ENCODE data around the gene CBX6. TPM values are rescaled to one million over a fixed set of nuclear protein-coding genes. Genes with fewer than 3 reads are reported as not detected.

Gene CBX6
- total RNA-seq, 1 experiment from 2014 or later: 90.0 TPM

GRCh38 chr22:38867124-38867455, 4.9 kb downstream of the CBX6 start:
- ChIA-PET RAD21 (ENCODE audit: low non-redundant PET in 1 of 2, low total read pairs in 2 of 2, uncharacterized antibody in 2 of 2, unreplicated experiment in 2 of 2) (no interaction called here), POLR2A (no interaction called here), CTCF (no interaction called here)
- Histone ChIP-seq H4K20me1 (ENCODE audit: insufficient read depth) (no peaks in the 10 kb centered on the region), H3K9me3 (ENCODE audit: control insufficient read depth in 1 of 2, insufficient read depth in 1 of 2, low read depth in 1 of 2, low read length in 2 of 2) (no peaks in the 10 kb centered on the region), H3K27ac (ENCODE audit: low read depth, low read length) (no peak overlapping the region), H3K4me2 (ENCODE audit: low read length) (no peak overlapping the region), H3K9ac (ENCODE audit: low read length) (no peak overlapping the region), H3K36me3 (ENCODE audit: control insufficient read depth in 1 of 2, insufficient read depth in 2 of 2, low read length in 2 of 2) (peaks cover 20 to 36% of the 10 kb centered on the region in 2 experiments), H3K4me1 (ENCODE audit: control insufficient read depth in 1 of 2, insufficient read depth in 2 of 2, low read length in 2 of 2) (peaks cover 6 to 25% of the 10 kb centered on the region in 2 experiments; a peak in 3 of 4 replicates), H3K4me3 (replicated peaks in 1 of 2; ENCODE audit: low read depth in 1 of 2, low read length in 2 of 2) (no peak overlapping the region), H2AFZ (ENCODE audit: low read depth, low read length, poor library complexity, severe bottlenecking) (no peak overlapping the region), H3K9me2 (ENCODE audit: insufficient read depth) (no peaks in the 10 kb centered on the region), H3K79me2 (ENCODE audit: insufficient read depth, low read length) (peaks cover 55% of the 10 kb centered on the region), H3K27me3 (ENCODE audit: insufficient read depth, low read length) (no peaks in the 10 kb centered on the region)
- no peak for DNase-seq (ENCODE audit: low read depth, low spot score)
- intact Hi-C loops (cut with micrococcal nuclease): no loop called here
- ATAC-seq: no peak
- no TSS peak for BruUV-seq (replicated peaks)
- TF ChIP-seq POLR2AphosphoS5 (IDR thresholded peaks at IDR 0.05; ENCODE audit: low read depth, low read length) (no peak), ELF1 (IDR thresholded peaks at IDR 0.05; ENCODE audit: borderline replicate concordance, low read depth) (no peak), CBX3 (IDR thresholded peaks at IDR 0.05; ENCODE audit: low read depth) (no peak), SRF (IDR thresholded peaks at IDR 0.05; ENCODE audit: low read depth) (no peak), SP1 (IDR thresholded peaks at IDR 0.05; ENCODE audit: low read depth) (no peak), ZFX (IDR thresholded peaks at IDR 0.05) (no peak), EZH2 (IDR thresholded peaks at IDR 0.05) (no peak), FOSL1 (IDR thresholded peaks at IDR 0.05; ENCODE audit: low read depth) (no peak), JUND (IDR thresholded peaks at IDR 0.05) (no peak), CEBPB (IDR thresholded peaks at IDR 0.05; ENCODE audit: low read depth) (no peak)
- TF ChIP-seq, protein P1, sequence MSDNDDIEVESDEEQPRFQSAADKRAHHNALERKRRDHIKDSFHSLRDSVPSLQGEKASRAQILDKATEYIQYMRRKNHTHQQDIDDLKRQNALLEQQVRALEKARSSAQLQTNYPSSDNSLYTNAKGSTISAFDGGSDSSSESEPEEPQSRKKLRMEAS (IDR thresholded peaks at IDR 0.05): no peak
- TF ChIP-seq, protein P2, sequence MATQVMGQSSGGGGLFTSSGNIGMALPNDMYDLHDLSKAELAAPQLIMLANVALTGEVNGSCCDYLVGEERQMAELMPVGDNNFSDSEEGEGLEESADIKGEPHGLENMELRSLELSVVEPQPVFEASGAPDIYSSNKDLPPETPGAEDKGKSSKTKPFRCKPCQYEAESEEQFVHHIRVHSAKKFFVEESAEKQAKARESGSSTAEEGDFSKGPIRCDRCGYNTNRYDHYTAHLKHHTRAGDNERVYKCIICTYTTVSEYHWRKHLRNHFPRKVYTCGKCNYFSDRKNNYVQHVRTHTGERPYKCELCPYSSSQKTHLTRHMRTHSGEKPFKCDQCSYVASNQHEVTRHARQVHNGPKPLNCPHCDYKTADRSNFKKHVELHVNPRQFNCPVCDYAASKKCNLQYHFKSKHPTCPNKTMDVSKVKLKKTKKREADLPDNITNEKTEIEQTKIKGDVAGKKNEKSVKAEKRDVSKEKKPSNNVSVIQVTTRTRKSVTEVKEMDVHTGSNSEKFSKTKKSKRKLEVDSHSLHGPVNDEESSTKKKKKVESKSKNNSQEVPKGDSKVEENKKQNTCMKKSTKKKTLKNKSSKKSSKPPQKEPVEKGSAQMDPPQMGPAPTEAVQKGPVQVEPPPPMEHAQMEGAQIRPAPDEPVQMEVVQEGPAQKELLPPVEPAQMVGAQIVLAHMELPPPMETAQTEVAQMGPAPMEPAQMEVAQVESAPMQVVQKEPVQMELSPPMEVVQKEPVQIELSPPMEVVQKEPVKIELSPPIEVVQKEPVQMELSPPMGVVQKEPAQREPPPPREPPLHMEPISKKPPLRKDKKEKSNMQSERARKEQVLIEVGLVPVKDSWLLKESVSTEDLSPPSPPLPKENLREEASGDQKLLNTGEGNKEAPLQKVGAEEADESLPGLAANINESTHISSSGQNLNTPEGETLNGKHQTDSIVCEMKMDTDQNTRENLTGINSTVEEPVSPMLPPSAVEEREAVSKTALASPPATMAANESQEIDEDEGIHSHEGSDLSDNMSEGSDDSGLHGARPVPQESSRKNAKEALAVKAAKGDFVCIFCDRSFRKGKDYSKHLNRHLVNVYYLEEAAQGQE (IDR thresholded peaks at IDR 0.05; ENCODE audit: low read depth): no peak

Data from HCT116 (cell line).